Middle frontal gyrus (tissue), 1 donor: ENCODE measurements around the gene FTCD.

Experiments used
- DNase-seq: peaks from one replicate; pipeline ENCODE4 v3.0.0-alpha.2; 2015; ENCODE audit warnings: low spot score; ENCODE audit errors: extremely low spot score

The FTCD gene

GRCh38 chr21:46093668-46094400 lies 61.5 kb downstream of the FTCD start:
- DNase-seq = no peak

DNA sequence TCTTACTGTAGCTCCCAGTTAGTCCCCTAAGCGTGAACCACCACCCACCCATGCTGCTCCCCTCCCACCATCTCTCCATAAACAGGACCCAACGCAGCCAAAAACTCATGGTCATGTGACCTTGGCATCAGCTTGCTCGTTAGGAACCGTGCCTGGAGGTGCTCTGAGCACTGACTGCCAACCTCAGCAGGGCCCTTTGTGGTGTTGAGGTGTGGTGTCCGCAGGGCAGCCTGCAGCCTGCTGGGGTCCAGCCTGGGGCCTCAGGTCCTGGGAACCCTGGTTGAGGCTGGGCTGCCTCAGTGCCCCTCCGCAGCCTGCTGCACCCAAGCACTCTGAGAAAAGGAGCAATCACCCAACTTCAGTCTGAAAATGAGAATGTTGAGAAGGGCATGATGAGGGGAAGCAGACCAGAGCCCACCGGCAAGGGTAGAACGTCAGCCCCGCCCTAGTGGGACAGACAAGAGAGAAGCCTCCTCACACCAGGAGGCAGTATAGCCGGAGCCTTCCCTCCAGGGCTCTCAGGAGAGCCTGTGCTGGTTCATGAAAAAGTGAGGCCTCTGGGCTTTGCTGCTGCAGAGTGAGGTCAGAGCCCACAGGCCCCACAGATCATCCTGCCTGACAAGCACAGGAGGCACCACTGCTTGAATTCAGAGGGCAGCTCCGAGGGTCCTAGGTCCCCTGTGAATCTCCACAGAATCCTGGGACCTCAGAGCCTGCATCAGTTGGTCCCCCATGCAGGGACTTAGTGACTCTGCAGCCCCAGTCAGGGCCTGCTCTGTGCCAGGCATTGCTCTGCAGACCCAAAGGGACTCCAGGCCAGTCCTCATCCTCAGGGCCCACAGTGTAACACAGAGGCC lies 62.3 kb downstream of the FTCD start:
- DNase-seq = no peak

- no peak for DNase-seq
Observed at GRCh38 chr21:46092026-46092764, 63.2 kb downstream of the FTCD start.

DNA sequence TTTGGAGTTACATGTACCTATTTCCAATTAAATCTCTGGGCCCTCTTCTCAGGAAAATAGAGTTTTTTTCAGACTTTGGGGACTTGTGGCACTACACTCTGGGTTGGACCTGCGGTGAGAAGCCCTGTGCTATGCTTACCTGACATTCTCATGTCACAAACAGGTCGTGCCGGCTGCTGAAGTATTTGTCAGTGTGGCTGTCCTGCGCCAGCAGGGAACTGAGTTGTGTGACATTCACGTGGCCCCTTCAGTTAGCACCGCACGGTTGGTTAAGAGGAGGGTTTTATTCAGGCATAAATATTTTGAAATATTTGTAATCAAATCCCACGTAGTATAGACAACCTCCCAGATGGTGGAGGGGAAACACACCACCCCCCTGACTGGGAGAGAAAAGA lies 63.8 kb downstream of the FTCD start:
- no peak for DNase-seq

GRCh38 chr21:46091118-46091517 lies 64.3 kb downstream of the FTCD start:
- no peak for DNase-seq

GRCh38 chr21:46089285-46089684 lies 66.1 kb downstream of the FTCD start:
- DNase-seq = no peak

GRCh38 chr21:46088189-46088588 lies 67.2 kb downstream of the FTCD start:
- no peak for DNase-seq

GRCh38 chr21:46087641-46088040 lies 67.7 kb downstream of the FTCD start:
- DNase-seq = no peak
